Occipital lobe (tissue), 2 donors: ENCODE data around the gene GSC. TPM values are rescaled to one million over a fixed set of nuclear protein-coding genes. Genes with fewer than 3 reads are reported as not detected.
"Not testable (repeated sequence)": the region's sequence is repeated elsewhere in the genome, so short reads cannot be mapped to it uniquely, and the experiment has no call there.

Source experiments
- DNase-seq: peaks from one replicate; lab custom pipeline; 2025; lab: John Stamatoyannopoulos, UW
- total RNA-seq: library from RNA; depleted of rRNA; stranded (reverse); fragments of >200 nt; gene quantifications from one replicate; pipeline ENCODE4 v1.2.3, GENCODE V29; 2014

The GSC gene
- total RNA-seq, 1 donor from 2014 or later: not detected

GRCh38 chr14:94746131-94746530 is 23.8 kb downstream of the GSC start:
- DNase-seq: no peak

- no peak for DNase-seq
These were observed 31.2 kb downstream of the GSC start for GRCh38 chr14:94738751-94739150.

GRCh38 chr14:94738097-94738496 is 31.8 kb downstream of the GSC start:
- DNase-seq: no peak

- DNase-seq: no peak
These were observed 41.0 kb downstream of the GSC start for GRCh38 chr14:94728950-94729349.

GRCh38 chr14:94728440-94728839 is 41.5 kb downstream of the GSC start:
- not testable (repeated sequence) for DNase-seq

GRCh38 chr14:94726649-94727048 is 43.3 kb downstream of the GSC start:
- not testable (repeated sequence) for DNase-seq

- DNase-seq: no peak
These were observed 44.9 kb downstream of the GSC start for GRCh38 chr14:94724993-94725392.

- no peak for DNase-seq
These were observed 47.5 kb downstream of the GSC start for GRCh38 chr14:94722397-94722796.

Other genes with a start within 250 kb of the GSC start
- gene SERPINA4, start 208.7 kb downstream of the GSC start, total RNA-seq: not detected
- gene SERPINA5, start 188.7 kb downstream of the GSC start, total RNA-seq: 0.16 TPM
- gene SERPINA3, start 157.7 kb downstream of the GSC start, total RNA-seq: 0.94 TPM